Hippocampal formation (tissue), 2 donors: ENCODE results near the gene MB21D2.
"Not testable (repeated sequence)": the region's sequence is repeated elsewhere in the genome, so short reads cannot be mapped to it uniquely, and the experiment has no call there.

ENCODE experiments used
- DNase-seq, 2 donors: peaks; one replicate each; lab custom pipeline; 2025; lab: John Stamatoyannopoulos, UW

The MB21D2 gene

GRCh38 chr3:192804502-192804901 is 113.2 kb downstream of the MB21D2 start:
- no peak for DNase-seq

GRCh38 chr3:192802957-192803899 is 114.4 kb downstream of the MB21D2 start:
- peak in 1 of 2 donors; percentile 80 for DNase-seq

DNA sequence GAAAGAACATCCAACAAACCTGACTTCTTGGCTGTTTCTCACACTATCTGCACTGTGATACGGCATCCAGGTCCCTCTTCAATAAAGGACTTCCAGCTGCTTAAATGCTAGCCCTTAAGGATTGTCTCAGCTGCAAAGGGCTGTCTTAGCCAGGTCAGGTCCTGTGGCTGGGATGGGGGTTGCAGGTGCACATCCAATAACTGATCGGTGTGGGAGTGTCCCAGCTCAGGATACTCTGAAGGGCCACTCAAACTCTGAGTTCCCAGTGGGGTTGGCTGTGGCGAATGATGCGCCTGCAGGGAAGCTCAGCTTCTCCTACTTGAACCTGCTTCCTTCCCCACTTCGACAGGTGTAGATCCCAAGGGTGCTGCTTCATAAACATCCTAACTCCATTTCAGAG is 115.7 kb downstream of the MB21D2 start:
- DNase-seq: no peak

GRCh38 chr3:192799721-192800120 is 117.9 kb downstream of the MB21D2 start:
- DNase-seq: no peak

DNA sequence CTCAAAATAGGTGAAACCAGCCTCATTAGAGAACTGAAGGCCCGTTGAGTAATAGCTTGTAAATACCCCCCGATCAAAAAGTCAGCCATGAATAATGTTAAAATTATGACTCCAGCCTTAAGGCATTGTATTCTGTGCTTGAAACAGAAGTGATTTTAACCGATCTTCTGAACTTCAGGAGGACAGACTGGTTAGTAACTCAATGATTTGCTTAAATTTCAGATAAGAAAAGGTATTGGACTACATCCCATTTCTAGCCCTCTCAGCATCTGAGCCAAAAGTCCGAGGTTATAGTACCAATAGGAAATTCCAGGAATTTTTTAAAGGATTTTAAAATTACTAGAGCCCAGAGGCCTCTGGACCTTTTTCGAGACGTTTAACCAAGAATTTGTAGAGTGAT is 122.6 kb downstream of the MB21D2 start:
- DNase-seq: no peak

DNA sequence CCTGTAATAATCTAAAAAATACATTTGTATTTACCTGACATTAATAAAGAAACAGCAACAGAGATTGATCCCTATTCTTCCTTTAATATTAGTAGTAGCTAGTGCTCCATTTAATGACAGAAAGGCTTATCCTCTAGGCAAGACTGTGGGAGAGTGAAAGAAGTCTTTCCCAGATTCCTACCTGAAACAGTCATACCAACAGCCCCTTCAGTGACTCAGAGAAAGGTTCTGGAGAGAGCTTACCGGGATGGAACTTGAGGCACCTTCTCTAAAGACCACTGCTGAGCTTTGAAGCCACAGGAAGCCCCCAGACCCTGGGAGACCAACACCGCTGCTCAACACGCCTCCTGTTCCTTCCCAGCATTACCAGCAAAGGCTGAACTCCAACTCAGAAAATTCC is 123.4 kb downstream of the MB21D2 start:
- DNase-seq: no peak

DNA sequence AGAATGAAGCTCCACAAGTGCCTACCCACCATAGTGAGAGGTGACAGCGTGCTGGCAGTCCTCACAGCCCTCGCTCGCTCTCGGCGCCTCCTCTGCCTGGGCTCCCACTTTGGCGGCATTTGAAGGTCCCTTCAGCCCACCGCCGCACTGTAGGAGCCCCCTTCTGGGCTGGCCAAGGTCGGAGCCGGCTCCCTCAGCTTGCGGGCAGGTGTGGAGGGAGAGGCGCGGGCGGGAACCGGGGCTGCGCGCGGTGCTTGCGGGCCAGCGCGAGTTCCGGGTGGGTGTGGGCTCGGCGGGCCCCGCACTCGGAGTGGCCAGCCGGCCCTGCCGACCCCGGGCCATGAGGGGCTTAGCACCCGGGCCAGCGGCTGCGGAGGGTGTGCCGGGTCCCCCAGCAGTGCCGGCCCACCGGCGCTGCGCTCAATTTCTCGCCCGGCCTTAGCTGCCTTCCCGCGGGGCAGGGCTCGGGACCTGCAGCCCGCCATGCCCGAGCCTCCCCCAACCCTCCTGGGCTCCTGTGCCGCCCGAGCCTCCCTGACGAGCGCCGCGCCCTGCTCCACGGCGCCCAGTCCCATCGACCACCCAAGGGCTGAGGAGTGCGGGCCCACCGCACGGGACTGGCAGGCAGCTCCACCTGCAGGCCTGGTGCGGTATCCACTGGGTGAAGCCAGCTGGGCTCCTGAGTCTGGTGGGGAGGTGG is 128.7 kb downstream of the MB21D2 start:
- not testable (repeated sequence) for DNase-seq

DNA sequence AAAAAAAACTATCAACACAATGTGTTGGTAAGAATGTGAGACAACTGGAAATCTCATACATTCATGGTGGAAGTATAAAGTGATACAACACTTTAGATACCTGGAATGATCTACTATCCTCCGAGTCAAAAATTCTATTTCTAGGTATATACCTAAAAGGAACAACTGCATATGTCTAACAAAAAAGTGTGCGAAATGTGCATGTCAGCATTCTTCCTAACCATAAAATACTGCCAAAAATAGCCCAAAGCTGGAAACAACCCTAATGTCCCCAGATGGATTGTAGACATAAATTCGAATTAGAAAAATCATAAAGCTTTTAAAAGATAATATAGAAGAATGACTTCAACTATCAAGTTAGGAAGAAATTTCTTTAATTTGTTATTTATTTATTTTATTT is 139.1 kb downstream of the MB21D2 start:
- no peak for DNase-seq

- DNase-seq: not testable (repeated sequence)
Observed at GRCh38 chr3:192774341-192774740, 143.3 kb downstream of the MB21D2 start.

GRCh38 chr3:192772240-192772894 is 145.3 kb downstream of the MB21D2 start:
- DNase-seq: peak; percentile 4 to 9

DNA sequence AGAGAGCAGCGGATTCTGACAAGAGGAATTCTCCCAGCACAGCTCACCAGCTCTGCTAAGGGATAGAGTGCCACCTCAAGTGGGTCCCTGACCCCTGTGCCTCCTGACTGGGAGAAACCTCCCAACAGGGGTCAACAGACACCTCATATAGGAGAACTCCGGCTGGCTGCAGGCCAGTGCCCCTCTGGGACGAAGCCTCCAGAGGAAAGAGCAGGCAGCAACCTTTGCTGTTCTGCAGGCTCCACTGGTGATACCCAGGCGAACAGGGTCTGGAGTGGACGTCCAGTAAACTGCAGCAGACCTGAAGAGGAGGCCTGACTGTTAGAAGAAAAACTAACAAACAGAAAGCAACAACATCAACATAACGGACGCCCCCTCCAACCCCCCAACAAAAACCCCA is 159.0 kb downstream of the MB21D2 start:
- DNase-seq: no peak

- DNase-seq: no peak
Observed at GRCh38 chr3:192751148-192751547, 166.5 kb downstream of the MB21D2 start.

DNA sequence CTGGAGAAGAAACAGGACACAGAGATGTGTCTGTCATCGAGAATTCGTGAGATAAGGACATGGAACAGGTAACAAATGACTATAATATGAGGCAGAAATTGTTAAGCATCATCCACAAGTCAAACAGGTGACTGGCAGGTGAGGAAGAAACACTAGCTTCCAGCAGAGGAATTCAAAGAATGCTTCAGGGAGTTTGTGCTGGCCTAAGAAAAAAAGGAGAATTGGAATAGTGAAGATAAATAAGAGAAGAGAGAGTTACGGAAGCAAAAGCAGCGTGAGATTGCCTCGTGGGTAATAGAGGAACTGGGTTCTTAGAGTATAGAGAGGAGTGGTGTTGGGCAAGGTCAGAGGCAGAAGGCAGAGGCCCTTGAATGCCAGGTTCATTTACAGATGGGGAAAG is 167.5 kb downstream of the MB21D2 start:
- no peak for DNase-seq

- DNase-seq: peak; percentile 2 to 54
Observed at GRCh38 chr3:192747746-192748145, 169.9 kb downstream of the MB21D2 start.

GRCh38 chr3:192747145-192747544 is 170.5 kb downstream of the MB21D2 start:
- DNase-seq: no peak
